B cell (primary cell): ENCODE data around the gene NYAP1.

ENCODE experiments used
- CTCF ChIP-seq: fragments of 200-600 bp; IDR thresholded peaks from one replicate; pipeline ENCODE4 v1.8.0; 2022; ENCODE audit warnings: antibody characterized with exemption, mild to moderate bottlenecking
- EZH2 ChIP-seq: IDR thresholded peaks from 2 replicates; pipeline ENCODE4 v1.6.1; 2012; ENCODE audit warnings: borderline replicate concordance, low read depth, mild to moderate bottlenecking, moderate library complexity, low read length; ENCODE audit not compliant: insufficient read depth, poor library complexity, severe bottlenecking

GRCh38 chr7:100485471-100485876 is 1.7 kb downstream of the NYAP1 start:
- TF ChIP-seq CTCF = no peak
- no peak for TF ChIP-seq EZH2
